Measurements from ENCODE around the gene GOSR1.
"Not testable (repeated sequence)": the region's sequence is repeated elsewhere in the genome, so short reads cannot be mapped to it uniquely, and the experiment has no call there.

The GOSR1 gene

DNA sequence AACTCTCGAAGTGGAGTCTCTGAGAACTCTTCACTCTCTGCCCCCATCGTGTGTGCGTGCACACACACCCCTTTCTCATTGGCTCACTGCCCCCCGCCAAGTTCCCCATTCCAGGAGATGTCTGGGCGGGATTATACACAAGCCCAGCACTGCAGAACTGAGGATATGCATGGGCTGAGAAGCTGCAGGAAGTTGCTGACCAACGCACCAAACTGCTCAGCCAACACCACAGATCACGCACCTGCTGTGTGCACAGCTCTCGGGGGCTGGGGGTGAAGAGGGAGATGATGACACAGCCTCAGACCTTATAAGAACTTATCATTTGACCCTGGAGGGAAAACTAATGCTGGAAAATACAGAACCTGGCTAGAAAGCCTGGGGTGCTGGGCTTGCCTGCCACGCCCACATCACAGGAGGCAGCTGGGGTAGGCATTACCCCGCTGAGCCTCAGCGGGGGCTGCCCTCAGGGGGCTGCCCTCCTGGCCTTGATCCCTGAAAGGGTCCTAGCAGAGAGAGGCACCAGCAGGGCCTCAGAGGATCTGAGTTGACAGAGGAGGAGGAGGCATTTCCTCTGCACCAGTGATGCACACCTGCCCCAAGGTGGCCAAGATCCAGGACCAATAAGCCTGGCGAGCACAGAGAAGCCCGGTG is 87.3 kb downstream of the GOSR1 start:
- peak in 1 of 2 donors; percentile 25 for DNase-seq

DNA sequence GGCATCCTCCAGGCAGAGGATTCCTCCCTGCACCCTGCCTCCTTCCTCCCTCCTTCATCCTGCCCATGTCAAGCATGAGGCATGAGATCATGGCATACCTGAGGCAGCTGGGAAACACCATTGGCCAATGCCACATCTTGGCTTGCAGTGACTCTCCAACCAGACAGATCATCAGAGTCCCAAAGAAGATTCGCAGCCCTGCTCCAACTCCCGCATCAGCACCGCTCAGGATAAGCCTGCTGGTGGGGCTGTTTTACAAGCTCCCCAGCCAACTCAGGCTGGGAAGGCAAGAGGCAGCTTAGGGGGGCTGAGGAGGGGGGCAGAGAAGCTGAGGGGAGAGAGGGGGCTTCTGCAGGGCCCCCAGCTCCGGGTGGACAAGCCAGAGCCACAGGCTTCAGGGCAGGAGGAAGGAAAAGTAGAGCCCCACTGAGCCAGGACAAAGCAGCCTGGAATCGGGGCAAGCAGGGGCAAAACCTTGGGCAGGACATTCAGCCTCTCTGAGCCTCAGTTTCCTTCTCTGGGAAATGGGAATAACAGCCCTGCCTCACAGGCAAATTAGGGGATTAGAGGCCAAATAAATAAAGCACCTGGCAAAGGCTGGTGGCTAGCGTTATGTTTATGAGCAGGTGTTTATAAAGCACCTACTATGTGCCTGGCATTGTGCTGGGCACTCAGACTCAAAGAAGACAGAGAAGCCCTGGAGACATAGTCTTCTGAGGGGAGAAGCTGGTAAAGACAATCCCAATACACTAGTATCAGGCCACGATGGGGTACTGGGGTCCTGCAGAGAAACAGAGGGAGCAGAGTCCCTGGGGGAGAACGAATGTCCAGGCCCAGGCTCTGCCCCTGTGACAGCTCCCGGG is 88.1 kb downstream of the GOSR1 start:
- DNase-seq: no peak

GRCh38 chr17:30566104-30566503 is 88.9 kb downstream of the GOSR1 start:
- DNase-seq: not testable (repeated sequence)

DNA sequence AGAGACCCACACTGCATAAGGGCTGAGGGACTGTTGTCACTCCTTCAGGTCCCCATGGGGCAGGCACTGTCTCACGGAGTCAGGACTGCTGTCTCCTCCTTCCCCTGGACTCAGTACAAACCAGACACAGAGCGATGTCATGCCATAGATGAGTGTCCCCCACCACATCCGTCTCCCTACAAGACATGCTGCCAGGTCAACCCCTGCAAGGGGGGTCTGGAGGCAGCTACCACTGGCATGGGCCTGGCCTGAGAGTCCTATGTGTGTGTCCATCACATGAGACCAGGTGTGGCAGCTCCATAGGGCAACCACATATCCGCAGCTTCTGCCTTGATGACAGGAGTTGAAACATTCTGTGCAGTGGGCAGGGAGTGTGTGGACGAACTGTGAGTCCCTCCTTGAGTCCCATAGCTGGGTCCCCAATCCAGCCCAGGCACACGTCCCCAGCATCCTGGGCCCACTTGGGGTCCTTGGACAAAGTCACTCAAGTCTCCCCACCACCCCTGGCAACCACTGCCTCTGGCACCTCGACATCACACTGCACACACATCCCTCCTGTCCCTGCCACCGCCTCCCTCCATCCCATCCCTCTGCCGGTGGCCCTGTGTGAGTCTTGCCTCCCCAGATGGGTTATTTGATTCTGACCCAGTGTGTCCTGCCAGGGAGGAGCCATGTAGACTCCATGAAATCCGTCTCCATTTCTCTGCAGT is 89.5 kb downstream of the GOSR1 start:
- not testable (repeated sequence) for DNase-seq

DNA sequence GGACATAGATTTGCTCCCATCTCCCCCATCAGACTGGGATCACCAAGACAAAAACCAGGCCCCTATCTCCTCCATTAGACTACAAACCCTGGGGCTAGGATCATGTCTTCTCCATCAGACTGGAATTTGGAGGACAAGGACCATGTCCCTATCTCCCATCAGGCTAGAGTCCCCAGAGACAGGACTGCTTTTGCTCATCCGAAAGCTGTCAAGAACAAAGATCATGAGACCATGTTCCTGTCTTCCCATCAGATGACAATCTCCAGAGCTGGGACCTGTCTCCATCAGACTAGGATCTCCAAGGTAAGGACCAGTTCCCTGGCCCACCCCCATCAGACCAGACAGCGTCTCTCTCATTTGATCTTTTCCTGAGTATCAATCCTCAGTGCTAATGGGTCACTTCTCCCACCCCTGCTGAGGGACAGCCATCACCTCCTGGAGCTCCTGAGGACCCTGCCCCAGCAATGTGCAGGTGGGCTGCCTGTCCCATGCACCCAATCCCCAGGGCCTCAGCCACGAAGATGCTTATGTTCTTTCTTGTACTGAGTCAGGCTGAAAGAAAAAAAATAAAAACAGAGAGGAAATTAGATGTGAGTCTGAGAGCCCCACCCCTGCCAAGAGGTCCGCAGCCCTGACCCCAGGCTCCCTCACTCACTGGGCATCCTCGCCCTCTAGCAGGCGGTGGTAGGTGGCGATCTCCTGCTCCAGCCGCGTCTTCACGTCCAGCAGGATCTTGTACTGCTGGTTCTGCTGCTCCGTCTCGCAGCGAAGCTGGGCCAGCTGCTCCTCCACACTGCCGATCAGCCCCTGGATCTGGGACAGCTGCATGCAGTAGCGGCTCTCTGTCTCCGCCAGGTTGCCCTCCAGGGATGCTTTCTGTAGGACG is 90.3 kb downstream of the GOSR1 start:
- no peak for DNase-seq

DNA sequence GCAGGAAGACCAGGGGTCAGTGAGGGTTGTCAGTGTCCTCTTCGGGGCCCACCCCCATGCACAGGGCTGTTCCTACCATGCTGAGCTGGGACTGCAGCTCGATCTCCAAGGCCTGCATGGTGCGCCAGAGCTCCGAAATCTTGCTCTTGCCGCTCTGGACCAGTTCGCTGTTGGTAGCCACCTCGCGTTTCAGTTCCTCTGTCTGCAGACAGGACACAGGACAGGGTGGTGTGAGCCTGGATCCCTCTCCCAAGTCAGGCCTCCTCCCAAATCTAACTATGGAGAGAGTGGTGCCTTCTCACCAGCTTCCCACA is 90.9 kb downstream of the GOSR1 start:
- no peak for DNase-seq

DNA sequence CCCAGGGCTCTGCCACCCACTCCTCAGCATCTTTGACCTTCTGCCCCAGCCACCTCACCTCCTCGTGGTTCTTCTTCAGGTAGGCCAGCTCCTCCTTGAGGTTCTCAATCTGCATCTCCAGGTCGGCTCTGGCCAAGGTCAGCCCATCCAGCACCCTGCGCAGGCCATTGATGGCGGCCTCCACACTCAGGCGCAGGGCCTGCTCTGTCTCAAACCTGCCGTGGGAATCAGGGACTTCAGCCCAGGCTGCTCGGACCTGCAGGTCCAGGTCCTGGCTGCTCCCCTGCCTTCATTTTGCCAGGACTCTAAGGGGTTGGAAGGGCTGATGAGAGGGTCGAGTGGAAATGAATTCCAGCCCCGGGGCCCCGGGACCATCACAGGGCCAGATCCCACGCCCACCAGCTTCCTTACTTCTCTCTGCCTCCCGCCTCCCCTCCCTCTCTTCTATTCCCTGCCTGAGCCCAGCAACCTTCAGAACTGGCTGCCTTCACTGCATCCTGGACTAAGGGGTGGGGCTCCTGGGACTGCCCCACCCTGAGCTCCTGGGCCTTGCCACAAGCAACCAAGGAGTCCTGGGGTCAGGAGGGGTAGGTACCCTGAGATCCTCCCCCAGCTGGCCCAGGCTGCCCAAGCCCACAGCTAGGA is 92.4 kb downstream of the GOSR1 start:
- not testable (repeated sequence) for DNase-seq

DNA sequence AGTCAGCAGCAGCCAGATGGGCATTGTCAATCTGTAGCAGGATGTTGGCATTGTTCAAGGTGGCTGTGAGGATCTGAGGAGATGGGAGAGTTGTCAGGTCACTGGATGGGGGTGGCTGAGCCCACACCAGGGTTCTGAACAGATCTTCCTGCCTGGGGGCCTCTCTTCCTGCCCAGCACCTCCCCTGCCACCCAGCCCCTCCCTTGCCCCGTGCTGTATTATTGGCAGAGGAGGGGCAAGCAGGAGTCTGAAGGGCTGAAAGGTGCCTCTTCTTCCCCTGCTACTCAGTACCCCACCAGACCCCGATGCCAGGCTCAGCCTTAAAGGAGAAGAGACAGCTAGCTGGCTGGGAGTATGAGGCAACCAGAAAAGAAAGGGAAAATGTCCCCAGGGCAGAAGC is 93.0 kb downstream of the GOSR1 start:
- DNase-seq: no peak

- DNase-seq: no peak
Observed at GRCh38 chr17:30570596-30571265, 93.5 kb downstream of the GOSR1 start.

- DNase-seq: not testable (repeated sequence)
Observed at GRCh38 chr17:30571404-30571803, 94.2 kb downstream of the GOSR1 start.

DNA sequence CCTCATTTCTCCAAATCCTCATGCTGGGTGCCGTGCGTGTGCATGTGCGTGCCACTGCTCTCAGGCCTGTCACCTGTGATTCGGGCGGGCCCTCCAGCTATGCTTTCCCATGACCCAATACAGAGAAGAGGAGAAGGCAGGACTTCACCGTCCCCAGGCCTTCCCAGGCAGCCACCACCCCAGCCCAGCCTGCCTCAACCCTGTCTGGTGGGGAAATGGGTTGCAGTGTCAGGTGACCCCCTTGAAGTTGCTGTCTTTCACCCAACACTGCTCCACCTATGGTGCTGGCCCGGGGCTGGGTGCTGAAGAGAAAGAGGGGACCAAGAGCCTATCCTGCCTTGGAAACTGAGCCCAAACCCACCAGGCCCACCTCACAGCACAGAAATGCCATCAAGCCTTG is 94.7 kb downstream of the GOSR1 start:
- DNase-seq: no peak

- not testable (repeated sequence) for DNase-seq
Observed at GRCh38 chr17:30572651-30573554, 95.7 kb downstream of the GOSR1 start.

DNA sequence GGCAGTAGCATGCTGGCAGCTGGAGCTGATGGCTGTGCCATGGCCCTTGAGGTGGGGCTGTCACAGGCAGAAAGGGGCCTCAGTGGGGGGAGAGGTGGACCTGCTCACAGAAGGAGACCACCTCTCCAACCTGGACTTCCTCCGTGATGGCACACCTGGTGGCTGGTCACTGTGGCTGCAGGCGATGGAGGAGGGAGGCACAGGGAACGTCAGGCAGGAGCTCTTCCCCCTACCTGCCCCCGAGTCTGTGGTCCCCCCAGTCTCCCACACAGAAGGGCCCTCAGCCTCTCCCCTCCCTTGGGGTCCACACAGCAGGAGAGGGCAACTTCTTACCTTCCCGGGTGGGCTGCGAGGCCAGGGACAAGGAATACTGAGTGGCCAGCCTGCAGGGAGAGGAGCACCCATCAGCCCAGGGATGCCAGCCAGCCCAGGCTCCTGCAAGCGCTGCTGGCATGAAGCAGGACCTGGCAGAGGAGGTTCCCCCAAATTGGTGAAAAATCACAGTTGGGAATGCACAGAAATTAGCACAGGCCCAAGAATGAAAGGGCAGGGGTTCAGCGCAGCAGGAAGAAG is 96.5 kb downstream of the GOSR1 start:
- DNase-seq: no peak

DNA sequence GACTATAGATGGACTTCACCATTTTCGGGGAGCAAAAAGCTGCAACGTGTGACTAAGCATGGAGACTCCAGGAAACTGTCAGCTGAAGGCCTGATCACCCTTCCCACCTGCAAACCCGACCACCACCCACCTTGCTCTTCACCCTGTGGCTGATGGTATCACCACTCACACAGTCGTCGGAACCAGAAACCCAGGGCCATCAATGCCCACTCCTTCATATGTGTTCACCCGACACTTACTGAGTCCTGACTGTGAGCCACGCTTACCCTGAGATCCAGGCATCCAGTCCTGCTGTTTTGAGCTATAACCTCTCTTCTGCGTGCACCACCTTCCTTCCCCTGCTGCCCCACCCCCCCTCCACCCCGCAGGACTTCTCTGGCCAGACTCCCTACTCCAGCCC is 97.1 kb downstream of the GOSR1 start:
- DNase-seq: not testable (repeated sequence)

DNA sequence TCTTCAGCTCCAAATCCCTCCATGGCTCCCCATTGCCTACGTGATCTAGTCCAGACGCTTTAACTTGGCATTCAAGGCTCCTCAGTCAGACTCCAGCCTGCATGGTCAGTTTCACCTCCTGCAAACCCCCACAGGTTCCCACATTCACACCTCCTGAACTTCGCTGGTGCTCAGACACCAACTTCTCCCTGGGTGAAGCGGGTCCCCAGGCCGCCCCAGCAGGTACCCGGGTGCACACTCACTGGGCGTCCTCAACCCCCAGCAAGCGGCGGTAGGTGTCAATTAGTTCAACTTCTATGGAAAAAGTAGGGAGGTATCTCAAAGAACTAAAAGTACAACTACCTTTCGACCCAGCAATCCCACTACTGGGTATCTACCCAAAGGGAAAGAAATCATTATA is 97.6 kb downstream of the GOSR1 start:
- DNase-seq: not testable (repeated sequence)

- not testable (repeated sequence) for DNase-seq
Observed at GRCh38 chr17:30575648-30576325, 98.6 kb downstream of the GOSR1 start.

DNA sequence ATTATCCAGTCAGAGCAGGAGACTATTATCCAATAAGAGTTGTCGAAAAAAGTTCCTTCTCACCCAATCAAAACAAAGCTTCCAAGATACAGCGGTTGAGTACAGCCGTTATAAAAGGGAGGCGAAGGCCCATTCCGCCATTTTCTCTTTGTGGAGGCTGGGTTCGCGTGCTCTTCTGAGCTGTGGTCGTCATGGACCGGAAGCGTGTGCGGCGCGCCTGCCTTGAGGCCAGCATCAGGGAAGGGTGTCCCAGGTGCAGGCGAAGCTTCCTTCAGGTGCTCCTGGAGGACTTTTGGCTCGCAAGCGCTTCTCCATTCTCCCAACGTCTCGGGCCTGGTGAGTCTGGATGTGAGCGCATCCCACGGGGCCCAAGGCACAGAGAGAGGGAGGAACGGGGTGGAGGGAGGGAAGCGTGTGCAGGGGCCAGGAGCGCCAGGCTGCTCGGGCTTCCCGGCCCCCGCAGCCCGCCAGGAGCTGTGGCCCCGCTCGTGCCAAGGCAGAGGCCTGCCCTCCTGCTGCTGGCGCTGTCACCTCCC is 99.2 kb downstream of the GOSR1 start:
- no peak for DNase-seq

All from hippocampal formation (tissue), 2 donors.